GM20431 (cell line): ENCODE data around the gene LHPP.

ENCODE experiments used
- in situ Hi-C: fragments of 300-500 bp; cut with MseI, MboI; formaldehyde crosslinking; loops from one replicate; pipeline ENCODE4 v1.15.0; 2020; ENCODE audit warnings: low sequenced_read_pairs; ENCODE audit not compliant: unreplicated experiment

LHPP gene

GRCh38 chr10:124656541-124656940, 194.9 kb downstream of the LHPP start:
- in situ Hi-C loops = no loop called here

GRCh38 chr10:124657806-124658205, 196.2 kb downstream of the LHPP start:
- in situ Hi-C loops = no loop called here

GRCh38 chr10:124658591-124659242, 197.1 kb downstream of the LHPP start:
- in situ Hi-C loops = no loop called here

GRCh38 chr10:124659380-124659779, 197.8 kb downstream of the LHPP start:
- in situ Hi-C loops = no loop called here

GRCh38 chr10:124660404-124661125, 198.9 kb downstream of the LHPP start:
- in situ Hi-C loops = no loop called here

- in situ Hi-C loops = no loop called here
Observed at GRCh38 chr10:124661660-124662180, 200.1 kb downstream of the LHPP start.

GRCh38 chr10:124663228-124663627, 201.6 kb downstream of the LHPP start:
- in situ Hi-C loops = no loop called here
